Sigmoid colon (tissue), 7 donors: Measurements from ENCODE around the gene GABRD. TPM values are rescaled to one million over a fixed set of nuclear protein-coding genes. Genes with fewer than 3 reads are reported as not detected.

Source experiments
- DNase-seq: peaks from one replicate; pipeline ENCODE4 v3.0.0-alpha.2; 2019
- H3K27ac ChIP-seq, 4 donors: fragments of 200-600 bp; sonication (generic); one replicate each; pipeline ENCODE4 v1.5.1; 2016 to 2019; ENCODE audit warnings: mild to moderate bottlenecking in 1 of 4
- H3K27me3 ChIP-seq, 3 donors: fragments of 200-600 bp; sonication (generic); one replicate each; pipeline ENCODE4 v1.5.1; 2019; ENCODE audit warnings: mild to moderate bottlenecking in 1 of 3
- H3K36me3 ChIP-seq, 4 donors: fragments of 200-600 bp; sonication (generic); one replicate each; pipeline ENCODE4 v1.5.1; 2016 to 2019
- H3K4me1 ChIP-seq, 4 donors: fragments of 200-600 bp; sonication (generic); one replicate each; pipeline ENCODE4 v1.5.1; 2017 to 2019
- H3K4me3 ChIP-seq, 4 donors: fragments of 200-600 bp; sonication (generic); one replicate each; pipeline ENCODE4 v1.5.1; 2017 to 2019; ENCODE audit warnings: mild to moderate bottlenecking in 2 of 4, moderate library complexity in 1 of 4
- H3K9me3 ChIP-seq, 4 donors: fragments of 200-600 bp in 3 of 4; sonication (generic) in 3 of 4; one replicate each; pipeline versions ENCODE4 v1.5.1 to v1.6.1; 2013 to 2019
- EP300 ChIP-seq, 4 donors: sonication (generic); formaldehyde crosslinking; IDR thresholded peaks; one replicate each; pipeline ENCODE4 v1.6.1; 2017; ENCODE audit warnings: antibody characterized with exemption in 4 of 4
- POLR2A ChIP-seq, 2 donors: fragments of 450-650 bp; IDR thresholded peaks; one replicate each; pipeline ENCODE4 v1.6.1; 2016; ENCODE audit warnings: antibody characterized with exemption in 2 of 2, mild to moderate bottlenecking in 2 of 2, moderate library complexity in 2 of 2
- POLR2AphosphoS5 ChIP-seq, 4 donors: sonication (generic); formaldehyde crosslinking; IDR thresholded peaks; one replicate each; pipeline ENCODE4 v1.6.1; 2017; ENCODE audit warnings: antibody characterized with exemption in 4 of 4
- WGBS, 2 donors: extraction: QIAGEN DNeasy Blood & Tissue Kit; methylation state at CpG; one replicate each; pipeline ENCODE4 v1.1.7; 2013; 5-methylcytosine and 5-hydroxymethylcytosine counted together
- intact Hi-C: fragments of 100-400 bp; cut with DNase I; formaldehyde crosslinking; loops from one replicate; pipeline ENCODE4 v1.15.1; 2023
- polyA plus RNA-seq, 3 donors: library from polyadenylated mRNA; stranded (reverse); fragments of 200-250 nt; gene quantifications; one replicate each; pipeline ENCODE4 v1.2.3, GENCODE V29; 2013
- total RNA-seq, 4 donors: library from RNA; depleted of rRNA; stranded (reverse); fragments of >200 nt; gene quantifications; one replicate each; pipeline ENCODE4 v1.1.0, GENCODE V29; 2016
- TF ChIP-seq, protein P1 (sequence below), 4 experiments: fragments of 450-650 bp in 3 of 4; fragments of 200-600 bp in 1 of 4; IDR thresholded peaks; one replicate each; pipeline ENCODE4 v1.5.1; 2016 to 2019; ENCODE audit warnings: antibody characterized with exemption in 4 of 4, mild to moderate bottlenecking in 3 of 4, moderate library complexity in 2 of 4
- donor health status: healthy with polysubstance abuse.
- donor health status: Bipolar disorder and iron deficiency.
- donor health status: healthy.

Gene GABRD
- total and polyA plus RNA-seq, 7 donors: 0.51 TPM; not detected in 6

- no peak for DNase-seq
- H3K4me1 ChIP-seq: peaks cover 0 to 7% (median 3%) of the 10 kb centered on the region in 4 donors
- WGBS, 2 donors: 90 to 93% methylated on average over 9 of the region's 9 CpGs
- no peaks in the 10 kb centered on the region for H3K36me3 ChIP-seq
- H3K27me3 ChIP-seq: peaks cover 18 to 83% (median 51%) of the 10 kb centered on the region in 3 donors
- no peaks in the 10 kb centered on the region for H3K9me3 ChIP-seq
- TF ChIP-seq POLR2A (IDR thresholded peaks at IDR 0.05) (no peak), EP300 (IDR thresholded peaks at IDR 0.05) (no peak), POLR2AphosphoS5 (IDR thresholded peaks at IDR 0.05) (no peak)
- TF ChIP-seq, protein P1, sequence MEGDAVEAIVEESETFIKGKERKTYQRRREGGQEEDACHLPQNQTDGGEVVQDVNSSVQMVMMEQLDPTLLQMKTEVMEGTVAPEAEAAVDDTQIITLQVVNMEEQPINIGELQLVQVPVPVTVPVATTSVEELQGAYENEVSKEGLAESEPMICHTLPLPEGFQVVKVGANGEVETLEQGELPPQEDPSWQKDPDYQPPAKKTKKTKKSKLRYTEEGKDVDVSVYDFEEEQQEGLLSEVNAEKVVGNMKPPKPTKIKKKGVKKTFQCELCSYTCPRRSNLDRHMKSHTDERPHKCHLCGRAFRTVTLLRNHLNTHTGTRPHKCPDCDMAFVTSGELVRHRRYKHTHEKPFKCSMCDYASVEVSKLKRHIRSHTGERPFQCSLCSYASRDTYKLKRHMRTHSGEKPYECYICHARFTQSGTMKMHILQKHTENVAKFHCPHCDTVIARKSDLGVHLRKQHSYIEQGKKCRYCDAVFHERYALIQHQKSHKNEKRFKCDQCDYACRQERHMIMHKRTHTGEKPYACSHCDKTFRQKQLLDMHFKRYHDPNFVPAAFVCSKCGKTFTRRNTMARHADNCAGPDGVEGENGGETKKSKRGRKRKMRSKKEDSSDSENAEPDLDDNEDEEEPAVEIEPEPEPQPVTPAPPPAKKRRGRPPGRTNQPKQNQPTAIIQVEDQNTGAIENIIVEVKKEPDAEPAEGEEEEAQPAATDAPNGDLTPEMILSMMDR (IDR thresholded peaks at IDR 0.05): no peak
- intact Hi-C loops: no loop called here
- no peak overlapping the region for H3K4me3 ChIP-seq
- H3K27ac ChIP-seq: no peak overlapping the region
Measured at GRCh38 chr1:2000850-2001249, 18.3 kb upstream of the GABRD start.

DNA sequence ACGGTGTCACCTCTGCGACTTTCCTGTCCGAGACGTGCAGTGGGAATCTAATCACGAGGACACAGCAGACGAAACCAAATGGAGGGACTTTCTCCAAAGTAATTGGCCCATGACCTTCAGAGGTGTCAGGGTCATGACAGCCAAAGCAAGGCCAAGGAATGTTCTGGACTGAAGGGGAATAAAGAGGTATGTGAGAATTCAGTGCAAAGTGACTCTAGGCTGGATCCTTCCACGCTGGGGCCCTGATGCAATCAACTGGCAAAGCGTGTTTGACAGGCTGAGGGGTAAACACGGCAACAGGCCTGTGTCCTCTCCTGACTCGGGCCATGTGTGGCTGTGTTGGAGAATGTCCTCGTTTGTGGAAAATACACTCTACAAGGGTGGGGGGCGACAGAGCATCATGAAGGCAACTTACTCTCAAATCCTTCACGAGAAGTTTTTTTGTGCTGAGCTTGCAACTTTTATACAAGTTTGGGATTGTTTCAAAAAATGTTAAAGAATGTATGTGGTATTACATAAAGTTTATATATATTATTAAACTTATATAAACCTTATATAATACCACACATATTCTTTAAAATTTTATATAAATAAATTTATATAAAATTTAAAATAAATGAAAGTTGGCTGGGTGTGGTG lies 17.3 kb upstream of the GABRD start:
- WGBS, 2 donors: 60 to 78% methylated on average over 13 of the region's 13 CpGs

DNA sequence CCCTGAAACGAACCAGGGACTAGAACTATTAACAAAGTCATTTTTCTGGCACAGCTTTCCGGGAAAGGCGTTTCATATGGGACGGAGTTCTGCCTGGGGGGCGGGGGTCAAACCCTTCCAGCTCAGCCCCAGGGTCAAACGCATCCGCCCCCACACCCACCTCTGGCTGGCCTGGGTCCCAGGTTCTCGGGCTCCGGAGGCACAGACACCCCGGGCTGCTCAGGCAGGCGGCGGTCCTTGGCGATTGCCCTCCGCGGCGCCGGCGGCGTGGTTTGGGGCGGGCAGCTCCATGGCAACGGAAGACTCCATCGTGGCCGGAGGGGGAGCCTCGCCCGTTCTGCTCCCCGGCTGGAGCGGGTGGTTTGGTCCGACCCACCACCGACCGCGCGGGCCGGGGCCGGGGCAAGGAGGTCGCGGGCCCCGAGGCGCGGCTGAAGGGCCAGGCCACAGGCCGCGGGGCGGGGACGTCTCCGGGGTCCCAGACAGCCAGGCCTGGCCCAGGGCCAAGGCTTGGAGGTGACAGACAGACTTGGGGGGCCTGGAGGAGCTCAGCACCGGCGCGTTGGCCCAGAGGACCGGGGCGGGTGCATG lies 15.5 kb upstream of the GABRD start, which contains the start of gene CFAP74:
Gene CFAP74, minus strand, starts transcription at position 246 of the 591 bp plus-strand sequence. CDS start 12,830 bp downstream, outside the sequence.
- no peak within 1 kb of the TSS for H3K4me3 ChIP-seq
- DNase-seq: no peak
- no peaks in the 10 kb centered on the region for H3K9me3 ChIP-seq
- WGBS, 2 donors: 6 to 7% methylated on average over 49 of the region's 49 CpGs
- H3K4me1 ChIP-seq: peaks cover 0 to 7% (median 3%) of the 10 kb centered on the region in 4 donors
- H3K27ac ChIP-seq: no peak within 1 kb of the TSS
- peaks cover 18 to 86% (median 51%) of the 10 kb centered on the region in 3 donors for H3K27me3 ChIP-seq
- intact Hi-C loops: no loop called here
- TF ChIP-seq, protein P1 (IDR thresholded peaks at IDR 0.05): no peak
- no peak for TF ChIP-seq EP300 (IDR thresholded peaks at IDR 0.05)
- TF ChIP-seq POLR2AphosphoS5 (IDR thresholded peaks at IDR 0.05): no peak
- TF ChIP-seq POLR2A (IDR thresholded peaks at IDR 0.05): no peak
- H3K36me3 ChIP-seq: no peaks in the 10 kb centered on the region

More for the DNA sequence above, 17.3 kb upstream of the GABRD start:
- Histone ChIP-seq H3K4me1 (peaks cover 0 to 7% (median 3%) of the 10 kb centered on the region in 4 donors), H3K4me3 (no peak overlapping the region), H3K27me3 (peaks cover 18 to 90% (median 51%) of the 10 kb centered on the region in 3 donors), H3K36me3 (no peaks in the 10 kb centered on the region), H3K9me3 (no peaks in the 10 kb centered on the region), H3K27ac (no peak overlapping the region)
- TF ChIP-seq, protein P1 (IDR thresholded peaks at IDR 0.05): no peak
- no peak for TF ChIP-seq POLR2AphosphoS5 (IDR thresholded peaks at IDR 0.05)
- no peak for TF ChIP-seq EP300 (IDR thresholded peaks at IDR 0.05)
- TF ChIP-seq POLR2A (IDR thresholded peaks at IDR 0.05): no peak
- intact Hi-C loops: no loop called here
- no peak for DNase-seq

GRCh38 chr1:2004856-2005255 lies 14.3 kb upstream of the GABRD start:
- 73 to 77% methylated on average over 21 of the region's 21 CpGs for WGBS, 2 donors
- Histone ChIP-seq H3K36me3 (no peaks in the 10 kb centered on the region), H3K4me3 (no peak overlapping the region), H3K4me1 (peaks cover 0 to 7% (median 3%) of the 10 kb centered on the region in 4 donors), H3K9me3 (no peaks in the 10 kb centered on the region), H3K27ac (no peak overlapping the region), H3K27me3 (peaks cover 18 to 83% (median 45%) of the 10 kb centered on the region in 3 donors)
- no peak for DNase-seq
- intact Hi-C loops: no loop called here
- TF ChIP-seq POLR2A (IDR thresholded peaks at IDR 0.05): no peak
